Ascending aorta (tissue), 2 donors: ENCODE measurements around the gene EVX2. TPM values are rescaled to one million over a fixed set of nuclear protein-coding genes. Genes with fewer than 3 reads are reported as not detected.

ENCODE experiments used
- DNase-seq, 2 donors: peaks; one replicate each; pipeline ENCODE4 v3.0.0-alpha.2; 2019; ENCODE audit warnings: low spot score in 2 of 2
- H3K27ac ChIP-seq, 2 donors: fragments of 200-600 bp; sonication (generic); one replicate each; pipeline ENCODE4 v1.5.1; 2016 to 2017; ENCODE audit warnings: mild to moderate bottlenecking in 1 of 2
- H3K27me3 ChIP-seq: fragments of 200-600 bp; sonication (generic); one replicate; pipeline ENCODE4 v1.5.1; 2017
- H3K36me3 ChIP-seq, 2 donors: fragments of 200-600 bp; sonication (generic); one replicate each; pipeline ENCODE4 v1.5.1; 2016
- H3K4me1 ChIP-seq, 2 donors: fragments of 200-600 bp; sonication (generic); one replicate each; pipeline ENCODE4 v1.5.1; 2016 to 2017; ENCODE audit warnings: mild to moderate bottlenecking in 1 of 2
- H3K4me3 ChIP-seq, 2 donors: fragments of 200-600 bp; sonication (generic); one replicate each; pipeline ENCODE4 v1.5.1; 2016 to 2017; ENCODE audit warnings: mild to moderate bottlenecking in 1 of 2
- H3K9me3 ChIP-seq, 2 donors: fragments of 200-600 bp; sonication (generic); one replicate each; pipeline ENCODE4 v1.5.1; 2016
- intact Hi-C: fragments of 100-400 bp; cut with DNase I; formaldehyde crosslinking; loops from one replicate; pipeline ENCODE4 v1.15.1; 2023
- total RNA-seq: library from RNA; depleted of rRNA; stranded (reverse); fragments of >200 nt; gene quantifications from one replicate; pipeline ENCODE4 v1.1.0, GENCODE V29; 2016
- TF ChIP-seq, protein P1 (sequence below), 3 experiments: fragments of 200-600 bp in 2 of 3; fragments of 450-650 bp in 1 of 3; sonication (generic) in 2 of 3; IDR thresholded peaks; one replicate each; pipeline ENCODE4 v1.5.1; 2016 to 2019; ENCODE audit warnings: antibody characterized with exemption in 3 of 3, mild to moderate bottlenecking in 1 of 3, moderate library complexity in 1 of 3

Gene EVX2
- total RNA-seq, 1 donor from 2014 or later, result not detected

DNA sequence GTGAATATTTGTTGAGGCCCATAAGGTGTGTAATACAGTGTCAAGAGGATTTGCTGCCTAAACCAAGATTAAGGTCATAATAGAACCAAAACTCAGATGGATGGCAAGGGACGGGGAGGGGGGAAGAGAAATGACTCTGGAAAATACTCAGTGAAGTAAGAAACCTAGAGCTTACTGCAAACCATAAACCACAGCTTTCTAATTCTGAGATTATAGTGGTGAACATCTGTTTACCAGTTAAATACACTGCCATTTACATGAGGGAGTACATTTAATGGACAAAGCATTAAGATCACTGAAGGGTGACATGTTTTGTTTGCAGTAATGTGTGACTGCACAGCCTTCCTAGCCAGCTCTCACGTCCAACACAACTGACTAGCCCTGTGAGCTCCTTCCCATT, 19.8 kb downstream of the EVX2 start:
- Histone ChIP-seq H3K4me1 (peaks cover 0 to 16% of the 10 kb centered on the region in 2 donors), H3K27me3 (peaks cover 7% of the 10 kb centered on the region), H3K4me3 (no peak overlapping the region), H3K27ac (no peak overlapping the region), H3K9me3 (no peaks in the 10 kb centered on the region), H3K36me3 (no peaks in the 10 kb centered on the region)
- DNase-seq, result no peak
- intact Hi-C loops, result no loop called here
- TF ChIP-seq, protein P1, sequence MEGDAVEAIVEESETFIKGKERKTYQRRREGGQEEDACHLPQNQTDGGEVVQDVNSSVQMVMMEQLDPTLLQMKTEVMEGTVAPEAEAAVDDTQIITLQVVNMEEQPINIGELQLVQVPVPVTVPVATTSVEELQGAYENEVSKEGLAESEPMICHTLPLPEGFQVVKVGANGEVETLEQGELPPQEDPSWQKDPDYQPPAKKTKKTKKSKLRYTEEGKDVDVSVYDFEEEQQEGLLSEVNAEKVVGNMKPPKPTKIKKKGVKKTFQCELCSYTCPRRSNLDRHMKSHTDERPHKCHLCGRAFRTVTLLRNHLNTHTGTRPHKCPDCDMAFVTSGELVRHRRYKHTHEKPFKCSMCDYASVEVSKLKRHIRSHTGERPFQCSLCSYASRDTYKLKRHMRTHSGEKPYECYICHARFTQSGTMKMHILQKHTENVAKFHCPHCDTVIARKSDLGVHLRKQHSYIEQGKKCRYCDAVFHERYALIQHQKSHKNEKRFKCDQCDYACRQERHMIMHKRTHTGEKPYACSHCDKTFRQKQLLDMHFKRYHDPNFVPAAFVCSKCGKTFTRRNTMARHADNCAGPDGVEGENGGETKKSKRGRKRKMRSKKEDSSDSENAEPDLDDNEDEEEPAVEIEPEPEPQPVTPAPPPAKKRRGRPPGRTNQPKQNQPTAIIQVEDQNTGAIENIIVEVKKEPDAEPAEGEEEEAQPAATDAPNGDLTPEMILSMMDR (IDR thresholded peaks at IDR 0.05), result no peak

DNA sequence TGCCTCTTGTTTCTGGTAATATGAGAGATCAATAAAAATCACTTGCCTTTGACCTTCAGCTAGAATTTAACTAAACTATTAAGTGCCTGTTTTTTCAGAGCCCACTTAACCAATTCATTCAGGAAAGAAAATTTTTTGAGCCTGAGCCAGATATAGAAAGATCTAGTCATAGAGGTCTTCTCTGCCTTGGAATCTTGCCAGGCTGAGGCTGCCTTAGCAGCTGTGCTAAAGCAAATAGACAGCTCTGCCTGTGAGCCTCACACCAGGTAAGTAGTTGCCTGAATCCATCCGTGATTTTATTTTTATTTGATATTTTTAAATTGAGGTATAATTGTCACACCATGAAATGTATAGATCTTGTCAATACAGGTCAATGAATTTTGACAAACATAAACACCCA, 27.4 kb downstream of the EVX2 start:
- H3K36me3 ChIP-seq, result no peaks in the 10 kb centered on the region
- intact Hi-C loops, result no loop called here
- no peaks in the 10 kb centered on the region for H3K4me1 ChIP-seq
- no peak for DNase-seq
- H3K27me3 ChIP-seq, result no peaks in the 10 kb centered on the region
- TF ChIP-seq, protein P1 (IDR thresholded peaks at IDR 0.05), result no peak
- H3K27ac ChIP-seq, result no peak overlapping the region
- no peak overlapping the region for H3K4me3 ChIP-seq
- no peaks in the 10 kb centered on the region for H3K9me3 ChIP-seq

DNA sequence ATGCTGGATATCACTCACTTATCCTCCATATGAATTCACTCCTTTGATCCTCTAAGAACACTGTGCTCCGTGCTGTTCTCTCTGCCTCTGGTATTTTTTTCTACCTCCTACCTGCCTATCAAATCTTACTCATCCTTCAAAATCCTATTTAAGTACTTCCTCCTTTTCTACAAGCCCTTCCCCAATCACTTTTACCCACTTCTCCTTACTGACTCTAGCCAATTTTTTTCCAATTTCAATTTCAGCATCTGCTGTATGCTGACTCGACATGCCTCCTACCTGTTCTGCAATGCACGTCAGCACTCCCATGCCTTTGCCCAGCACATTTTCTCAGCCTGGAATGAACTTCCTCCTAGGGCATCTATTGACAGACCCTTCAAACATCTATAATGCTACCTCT, 44.4 kb downstream of the EVX2 start:
- H3K4me1 ChIP-seq, result no peaks in the 10 kb centered on the region
- intact Hi-C loops, result no loop called here
- H3K4me3 ChIP-seq, result no peak overlapping the region
- no peaks in the 10 kb centered on the region for H3K36me3 ChIP-seq
- H3K27ac ChIP-seq, result no peak overlapping the region
- TF ChIP-seq, protein P1 (IDR thresholded peaks at IDR 0.05), result no peak
- no peak for DNase-seq
- no peaks in the 10 kb centered on the region for H3K27me3 ChIP-seq
- H3K9me3 ChIP-seq, result no peaks in the 10 kb centered on the region

DNA sequence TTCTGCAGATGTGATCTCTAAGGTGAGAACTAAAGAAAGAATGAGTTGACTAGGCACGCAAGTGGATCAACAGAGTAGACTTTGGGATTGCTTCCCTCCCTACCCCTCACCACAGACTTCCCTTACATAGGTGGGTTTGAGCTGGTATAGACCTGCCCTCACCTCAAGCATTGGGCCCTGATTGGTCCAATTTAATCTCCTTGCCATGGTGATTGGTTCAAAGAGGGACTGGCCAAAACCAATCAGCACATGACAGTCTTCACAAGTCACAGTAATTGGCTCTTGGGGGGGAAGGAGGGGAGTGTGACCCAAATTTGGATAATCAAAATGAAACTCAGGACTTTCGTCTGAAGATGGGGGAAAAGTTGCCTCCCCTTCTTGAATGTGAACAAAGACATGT, 45.1 kb downstream of the EVX2 start:
- Histone ChIP-seq H3K36me3 (no peaks in the 10 kb centered on the region), H3K27ac (no peak overlapping the region), H3K4me1 (no peaks in the 10 kb centered on the region), H3K9me3 (no peaks in the 10 kb centered on the region), H3K4me3 (no peak overlapping the region), H3K27me3 (no peaks in the 10 kb centered on the region)
- TF ChIP-seq, protein P1 (IDR thresholded peaks at IDR 0.05), result no peak
- intact Hi-C loops, result no loop called here
- no peak for DNase-seq

DNA sequence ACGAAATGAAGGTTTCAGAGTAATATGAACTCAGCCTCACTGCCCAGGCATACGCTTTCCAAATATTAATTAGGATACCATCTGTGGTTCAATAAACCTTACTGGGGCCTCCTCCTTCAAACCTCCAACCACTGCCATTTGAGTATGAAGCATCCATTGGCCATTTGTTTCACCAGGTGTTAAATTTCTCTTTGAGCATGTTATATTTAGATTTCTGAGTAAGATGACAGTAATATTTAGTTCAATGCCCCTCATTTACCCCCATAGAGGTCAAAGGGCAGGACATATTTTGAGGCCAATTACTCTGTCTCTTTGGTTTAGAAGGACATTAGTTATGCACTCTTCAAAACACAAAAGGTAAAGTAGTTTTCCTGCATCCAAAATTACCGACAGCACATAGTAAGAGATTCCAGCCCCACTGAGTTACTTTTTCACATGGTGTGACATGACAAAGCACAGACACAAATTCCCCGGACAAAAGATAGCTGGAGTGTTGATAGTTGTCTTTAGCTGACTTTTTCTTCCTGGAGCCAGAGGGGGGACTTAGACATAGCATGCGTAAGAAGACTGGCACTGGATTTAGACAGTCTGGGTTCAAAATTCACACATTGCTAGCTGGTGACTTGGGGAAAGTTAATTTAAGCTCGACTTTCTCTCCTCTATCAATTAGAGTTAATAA, 48.6 kb downstream of the EVX2 start:
- Histone ChIP-seq H3K9me3 (no peaks in the 10 kb centered on the region), H3K36me3 (no peaks in the 10 kb centered on the region), H3K27me3 (no peaks in the 10 kb centered on the region), H3K4me1 (no peaks in the 10 kb centered on the region), H3K27ac (no peak overlapping the region), H3K4me3 (no peak overlapping the region)
- no peak for DNase-seq
- TF ChIP-seq, protein P1 (IDR thresholded peaks at IDR 0.05), result no peak
- intact Hi-C loops, result no loop called here

DNA sequence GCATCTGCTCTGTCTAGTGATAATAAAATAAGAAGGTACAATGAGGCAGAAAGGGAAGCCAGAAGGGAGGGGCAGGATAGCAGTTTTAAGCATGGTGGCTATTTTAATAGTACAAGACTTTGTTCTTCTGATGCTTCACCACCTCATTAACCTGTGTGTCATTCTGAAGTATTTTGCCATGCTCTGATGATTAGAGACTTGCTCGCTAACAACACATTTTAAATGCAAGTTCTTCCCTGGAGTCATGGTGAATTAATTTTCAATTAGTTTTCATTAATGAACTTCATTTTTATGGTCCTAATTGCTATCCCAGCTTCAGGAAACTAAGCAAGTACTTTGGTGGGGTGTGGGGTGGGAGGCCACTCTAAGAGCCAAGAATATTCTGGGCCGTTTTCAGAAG, 56.0 kb downstream of the EVX2 start:
- no peaks in the 10 kb centered on the region for H3K36me3 ChIP-seq
- intact Hi-C loops, result no loop called here
- no peak overlapping the region for H3K4me3 ChIP-seq
- no peaks in the 10 kb centered on the region for H3K9me3 ChIP-seq
- TF ChIP-seq, protein P1 (IDR thresholded peaks at IDR 0.05), result no peak
- DNase-seq, result no peak
- no peaks in the 10 kb centered on the region for H3K4me1 ChIP-seq
- H3K27ac ChIP-seq, result no peak overlapping the region
- no peaks in the 10 kb centered on the region for H3K27me3 ChIP-seq
